Sigmoid colon (tissue), 7 donors: ENCODE measurements around the gene TBX15. TPM values are rescaled to one million over a fixed set of nuclear protein-coding genes. Genes with fewer than 3 reads are reported as not detected.
A peak's percentile ranks its signal among the peaks of the same experiment; 100 is the strongest.

Experiments
- DNase-seq: peaks from one replicate; pipeline ENCODE4 v3.0.0-alpha.2; 2019
- H3K27ac ChIP-seq, 4 donors: fragments of 200-600 bp; sonication (generic); one replicate each; pipeline ENCODE4 v1.5.1; 2016 to 2019; ENCODE audit warnings: mild to moderate bottlenecking in 1 of 4
- H3K27me3 ChIP-seq, 3 donors: fragments of 200-600 bp; sonication (generic); one replicate each; pipeline ENCODE4 v1.5.1; 2019; ENCODE audit warnings: mild to moderate bottlenecking in 1 of 3
- H3K36me3 ChIP-seq, 4 donors: fragments of 200-600 bp; sonication (generic); one replicate each; pipeline ENCODE4 v1.5.1; 2016 to 2019
- H3K4me1 ChIP-seq, 4 donors: fragments of 200-600 bp; sonication (generic); one replicate each; pipeline ENCODE4 v1.5.1; 2017 to 2019
- H3K4me3 ChIP-seq, 4 donors: fragments of 200-600 bp; sonication (generic); one replicate each; pipeline ENCODE4 v1.5.1; 2017 to 2019; ENCODE audit warnings: mild to moderate bottlenecking in 2 of 4, moderate library complexity in 1 of 4
- H3K9me3 ChIP-seq, 4 donors: fragments of 200-600 bp in 3 of 4; sonication (generic) in 3 of 4; one replicate each; pipeline versions ENCODE4 v1.5.1 to v1.6.1; 2013 to 2019
- CTCF ChIP-seq, 4 experiments: fragments of 450-650 bp in 3 of 4; fragments of 200-600 bp in 1 of 4; IDR thresholded peaks; one replicate each; pipeline ENCODE4 v1.5.1; 2016 to 2019; ENCODE audit warnings: antibody characterized with exemption in 4 of 4, mild to moderate bottlenecking in 3 of 4, moderate library complexity in 2 of 4
- EP300 ChIP-seq, 4 donors: sonication (generic); formaldehyde crosslinking; IDR thresholded peaks; one replicate each; pipeline ENCODE4 v1.6.1; 2017; ENCODE audit warnings: antibody characterized with exemption in 4 of 4
- POLR2A ChIP-seq, 2 donors: fragments of 450-650 bp; IDR thresholded peaks; one replicate each; pipeline ENCODE4 v1.6.1; 2016; ENCODE audit warnings: antibody characterized with exemption in 2 of 2, mild to moderate bottlenecking in 2 of 2, moderate library complexity in 2 of 2
- POLR2AphosphoS5 ChIP-seq, 4 donors: sonication (generic); formaldehyde crosslinking; IDR thresholded peaks; one replicate each; pipeline ENCODE4 v1.6.1; 2017; ENCODE audit warnings: antibody characterized with exemption in 4 of 4
- WGBS, 2 donors: extraction: QIAGEN DNeasy Blood & Tissue Kit; methylation state at CpG; one replicate each; pipeline ENCODE4 v1.1.7; 2013; 5-methylcytosine and 5-hydroxymethylcytosine counted together
- intact Hi-C: fragments of 100-400 bp; cut with DNase I; formaldehyde crosslinking; loops from one replicate; pipeline ENCODE4 v1.15.1; 2023
- polyA plus RNA-seq, 3 donors: library from polyadenylated mRNA; stranded (reverse); fragments of 200-250 nt; gene quantifications; one replicate each; pipeline ENCODE4 v1.2.3, GENCODE V29; 2013
- total RNA-seq, 4 donors: library from RNA; depleted of rRNA; stranded (reverse); fragments of >200 nt; gene quantifications; one replicate each; pipeline ENCODE4 v1.1.0, GENCODE V29; 2016
- donor health status: healthy with polysubstance abuse.
- donor health status: Bipolar disorder and iron deficiency.
- donor health status: healthy.

TBX15 gene
- total and polyA plus RNA-seq, 7 donors = under 0.01 to 0.28 (median 0.03) TPM; not detected in 2

- no peak for TF ChIP-seq POLR2A (IDR thresholded peaks at IDR 0.05)
- no peak for TF ChIP-seq POLR2AphosphoS5 (IDR thresholded peaks at IDR 0.05)
- TF ChIP-seq EP300 (IDR thresholded peaks at IDR 0.05) = no peak
- TF ChIP-seq CTCF (IDR thresholded peaks at IDR 0.05) = no peak
- Histone ChIP-seq H3K9me3 (peaks cover 0 to 2% (median 0%) of the 10 kb centered on the region in 4 donors), H3K4me1 (peaks cover 0 to 29% (median 26%) of the 10 kb centered on the region in 4 donors), H3K36me3 (no peaks in the 10 kb centered on the region), H3K27ac (no peak overlapping the region), H3K4me3 (no peak overlapping the region), H3K27me3 (peaks cover 32 to 54% (median 49%) of the 10 kb centered on the region in 3 donors)
- WGBS, 2 donors = 54 to 64% methylated on average over 1 of the region's 1 CpG
- intact Hi-C loops = no loop called here
- DNase-seq = no peak
Observed at GRCh38 chr1:119010201-119010600, 22.1 kb upstream of the TBX15 start.

- intact Hi-C loops = loop anchor here (2.0 kb wide), 1 partner anchor 858 kb away; no protein-coding TSS in a partner anchor
- no peak for DNase-seq
- Histone ChIP-seq H3K27ac (no peak overlapping the region), H3K27me3 (peaks cover 36 to 63% (median 53%) of the 10 kb centered on the region in 3 donors), H3K36me3 (no peaks in the 10 kb centered on the region), H3K4me1 (peaks cover 0 to 29% (median 26%) of the 10 kb centered on the region in 4 donors), H3K9me3 (peaks cover 0 to 2% (median 0%) of the 10 kb centered on the region in 4 donors), H3K4me3 (no peak overlapping the region)
- TF ChIP-seq POLR2A (IDR thresholded peaks at IDR 0.05) (no peak), CTCF (IDR thresholded peaks at IDR 0.05) (no peak)
- WGBS, 2 donors = 14 to 38% methylated on average over 2 of the region's 2 CpGs
Observed at GRCh38 chr1:119009312-119009655, 21.1 kb upstream of the TBX15 start.

- Histone ChIP-seq H3K9me3 (peaks cover 0 to 2% (median 0%) of the 10 kb centered on the region in 4 donors), H3K36me3 (no peaks in the 10 kb centered on the region), H3K4me1 (peaks cover 0 to 29% (median 26%) of the 10 kb centered on the region in 4 donors), H3K27ac (no peak overlapping the region), H3K4me3 (peak overlapping the region in 3 of 4 donors; percentile 33 to 40 (median 38)), H3K27me3 (peaks cover 42 to 69% (median 58%) of the 10 kb centered on the region in 3 donors)
- intact Hi-C loops = loop anchor here (2.0 kb wide), 1 partner anchor 858 kb away; no protein-coding TSS in a partner anchor
- WGBS, 2 donors = 7 to 13% methylated on average over 22 of the region's 22 CpGs
- TF ChIP-seq POLR2A (IDR thresholded peaks at IDR 0.05) = no peak
- TF ChIP-seq CTCF (IDR thresholded peaks at IDR 0.05) = peak in 3 of 4 experiments; percentile 43 to 67 (median 46)
- no peak for TF ChIP-seq EP300 (IDR thresholded peaks at IDR 0.05)
- DNase-seq = no peak
Observed at GRCh38 chr1:119008483-119009311, 20.6 kb upstream of the TBX15 start.

- Histone ChIP-seq H3K36me3 (no peaks in the 10 kb centered on the region), H3K4me3 (peak overlapping the region in 3 of 4 donors; percentile 33 to 40 (median 38)), H3K27ac (no peak overlapping the region), H3K9me3 (peaks cover 0 to 2% (median 0%) of the 10 kb centered on the region in 4 donors), H3K4me1 (peaks cover 0 to 29% (median 26%) of the 10 kb centered on the region in 4 donors), H3K27me3 (peaks cover 49 to 77% (median 66%) of the 10 kb centered on the region in 3 donors)
- DNase-seq = no peak
- intact Hi-C loops = loop anchor here (2.0 kb wide), 1 partner anchor 857 kb away; no protein-coding TSS in a partner anchor
- 4% methylated on average over 61 of the region's 61 CpGs for WGBS, 2 donors
- TF ChIP-seq POLR2AphosphoS5 (IDR thresholded peaks at IDR 0.05) = no peak
- no peak for TF ChIP-seq EP300 (IDR thresholded peaks at IDR 0.05)
- no peak for TF ChIP-seq POLR2A (IDR thresholded peaks at IDR 0.05)
- TF ChIP-seq CTCF (IDR thresholded peaks at IDR 0.05) = no peak
Observed at GRCh38 chr1:119007670-119008482, 19.7 kb upstream of the TBX15 start.
